ENCODE data around the gene TBC1D13. TPM values are rescaled to one million over a fixed set of nuclear protein-coding genes. Genes with fewer than 3 reads are reported as not detected.
"Not testable (repeated sequence)": the region's sequence is repeated elsewhere in the genome, so short reads cannot be mapped to it uniquely, and the experiment has no call there.

Gene TBC1D13
- total RNA-seq, 1 donor from 2014 or later, result 23.2 TPM

GRCh38 chr9:128836509-128837145 lies 49.6 kb downstream of the TBC1D13 start:
- ATAC-seq, result no peak
- no peak for DNase-seq (ENCODE audit: low spot score)
- intact Hi-C loops (cut with DNase I), result no loop called here

GRCh38 chr9:128838338-128838737 lies 51.3 kb downstream of the TBC1D13 start:
- no peak for DNase-seq (ENCODE audit: low spot score)
- ATAC-seq, result no peak
- intact Hi-C loops (cut with DNase I), result no loop called here

GRCh38 chr9:128840524-128840923 lies 53.5 kb downstream of the TBC1D13 start:
- no peak for DNase-seq (ENCODE audit: low spot score)
- intact Hi-C loops (cut with DNase I), result no loop called here
- no peak for ATAC-seq

DNA sequence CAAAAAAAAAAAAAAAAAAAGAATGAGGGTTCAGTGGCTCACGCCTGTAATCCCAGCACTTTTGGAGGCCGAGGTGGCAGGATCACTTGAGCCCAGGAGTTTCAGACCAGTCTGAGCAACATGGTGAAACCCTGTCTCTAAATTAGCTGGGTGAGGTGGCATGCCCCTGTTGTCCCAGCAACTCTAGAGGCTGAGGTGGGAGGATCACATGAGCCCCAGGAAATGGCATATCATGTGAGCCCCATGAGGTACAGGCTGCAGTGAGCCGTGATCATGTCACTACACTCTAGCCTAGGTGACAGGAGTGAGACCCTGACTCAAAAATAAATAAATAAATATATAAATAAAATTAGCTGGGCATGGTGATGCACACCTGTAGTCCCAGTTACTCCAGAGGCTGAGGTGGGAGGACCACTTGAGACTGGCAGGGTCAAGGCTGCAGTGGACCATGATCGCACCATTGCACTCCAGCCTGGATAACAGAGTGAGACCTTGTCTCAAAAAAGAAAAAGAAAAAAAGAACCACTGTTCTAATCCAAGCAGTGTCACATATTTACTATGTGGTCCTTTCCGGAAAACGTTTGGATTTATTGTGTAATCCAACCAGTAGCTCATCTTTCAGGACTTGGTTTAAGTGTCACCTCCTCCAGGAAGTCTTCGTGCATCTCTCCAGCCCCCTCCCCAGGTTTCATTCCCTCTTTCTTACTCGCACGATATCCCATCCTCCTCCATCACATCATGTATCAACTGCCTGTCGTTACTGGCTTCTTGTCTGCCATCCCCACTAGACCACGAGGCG lies 54.8 kb downstream of the TBC1D13 start:
- intact Hi-C loops (cut with DNase I), result no loop called here
- DNase-seq (ENCODE audit: low spot score), result no peak
- no peak for ATAC-seq

DNA sequence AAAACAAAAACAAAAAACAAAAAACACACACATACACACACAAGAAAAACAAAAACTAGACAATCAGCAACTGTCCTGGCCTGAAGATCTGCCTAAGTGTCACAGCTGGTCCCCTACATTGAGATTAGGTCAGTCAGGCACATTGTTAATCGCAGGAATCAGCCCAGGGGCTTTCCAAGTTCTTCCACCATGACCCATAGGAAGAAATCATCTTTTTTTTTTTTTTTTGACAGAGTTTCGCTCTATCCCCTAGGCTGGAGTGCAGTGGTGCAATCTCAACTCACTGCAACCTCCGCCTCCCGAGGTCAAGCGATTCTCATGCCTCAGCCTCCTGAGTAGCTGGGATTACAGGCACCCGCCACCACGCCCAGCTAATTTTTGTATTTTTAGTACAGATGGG lies 56.1 kb downstream of the TBC1D13 start:
- DNase-seq (ENCODE audit: low spot score); intact Hi-C loops (cut with DNase I); ATAC-seq: not testable (repeated sequence)

- ATAC-seq (no peak), DNase-seq (ENCODE audit: low spot score) (no peak)
- intact Hi-C loops (cut with DNase I), result no loop called here
Observed at GRCh38 chr9:128845186-128845931, 58.3 kb downstream of the TBC1D13 start.

- no peak for ATAC-seq
- no peak for DNase-seq (ENCODE audit: low spot score)
- intact Hi-C loops (cut with DNase I), result no loop called here
Observed at GRCh38 chr9:128846680-128847030, 59.6 kb downstream of the TBC1D13 start.

DNA sequence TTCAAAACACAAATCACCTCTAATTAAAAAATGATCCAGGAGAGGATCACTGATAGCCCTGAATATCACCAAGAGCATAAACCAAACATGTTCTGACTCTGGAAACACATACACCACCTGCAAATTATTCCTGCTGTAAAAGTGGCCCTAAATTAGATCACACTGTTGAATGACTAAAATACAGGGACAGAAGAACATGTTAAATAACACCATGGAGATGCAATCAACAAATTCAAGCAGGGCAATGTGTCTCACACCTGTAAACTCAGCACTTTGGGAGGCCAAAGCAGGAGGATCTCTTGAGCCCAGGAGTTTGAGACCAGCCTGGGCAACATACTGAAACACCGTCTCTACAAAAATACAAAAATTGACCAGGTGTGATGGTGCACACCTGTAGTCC lies 60.8 kb downstream of the TBC1D13 start:
- ATAC-seq (no peak), DNase-seq (ENCODE audit: low spot score) (no peak)
- intact Hi-C loops (cut with DNase I), result no loop called here

- DNase-seq (ENCODE audit: low spot score); intact Hi-C loops (cut with DNase I): not testable (repeated sequence)
Observed at GRCh38 chr9:128851024-128851423, 64.0 kb downstream of the TBC1D13 start.

GRCh38 chr9:128851779-128852600 lies 64.9 kb downstream of the TBC1D13 start:
- intact Hi-C loops (cut with DNase I); ATAC-seq; DNase-seq (ENCODE audit: low spot score): not testable (repeated sequence)

More at GRCh38 chr9:128851024-128851423, 64.0 kb downstream of the TBC1D13 start:
- ATAC-seq, result not testable (repeated sequence)

- intact Hi-C loops (cut with DNase I); DNase-seq (ENCODE audit: low spot score); ATAC-seq: not testable (repeated sequence)
Observed at GRCh38 chr9:128852646-128853045, 65.6 kb downstream of the TBC1D13 start.

DNA sequence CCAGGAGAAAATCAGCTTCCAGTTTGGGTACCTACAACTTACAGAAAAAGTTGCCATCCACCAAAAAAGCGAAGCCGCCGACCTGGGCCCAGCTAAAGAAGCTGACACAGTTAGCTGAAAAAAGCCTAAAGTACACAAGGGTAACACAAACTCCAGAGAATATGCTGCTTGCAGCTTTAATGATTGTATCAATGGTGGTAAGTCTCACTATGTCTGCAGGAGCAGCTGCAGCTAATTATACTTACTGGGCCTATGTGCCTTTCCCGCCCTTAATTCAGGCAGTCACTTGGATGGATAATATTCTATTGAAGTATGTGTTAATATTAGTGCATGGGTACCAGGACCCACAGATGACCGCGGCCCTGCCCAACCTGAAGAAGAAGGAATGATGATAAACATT lies 67.4 kb downstream of the TBC1D13 start:
- DNase-seq (ENCODE audit: low spot score); ATAC-seq; intact Hi-C loops (cut with DNase I): not testable (repeated sequence)

DNA sequence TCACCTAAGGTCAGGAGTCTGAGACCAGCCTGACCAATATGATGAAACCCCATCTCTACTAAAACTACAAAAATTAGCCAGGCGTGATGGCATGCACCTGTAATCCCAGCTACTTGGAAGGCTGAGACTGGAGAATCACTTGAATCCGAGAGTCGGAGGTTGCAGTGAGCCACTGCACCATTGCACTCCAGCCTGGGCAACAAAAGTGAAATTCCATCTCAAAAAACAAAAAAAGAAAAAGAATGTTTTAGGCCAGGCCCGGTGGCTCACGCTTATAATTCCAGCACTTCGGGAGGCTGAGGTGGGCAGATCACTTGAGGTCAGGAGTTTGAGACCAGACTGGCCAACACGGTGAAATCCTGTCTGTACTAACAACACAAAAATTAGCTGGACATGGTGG lies 71.4 kb downstream of the TBC1D13 start:
- ATAC-seq; DNase-seq (ENCODE audit: low spot score); intact Hi-C loops (cut with DNase I): not testable (repeated sequence)

Other genes starting within 250 kb of the TBC1D13 start
- 794 TPM for gene SPTAN1, start 234.7 kb upstream of the TBC1D13 start, total RNA-seq
- gene DYNC2I2, start 130.4 kb upstream of the TBC1D13 start, total RNA-seq, result 28.4 TPM
- gene SET, start 98.0 kb upstream of the TBC1D13 start, total RNA-seq, result 222 TPM
- gene PKN3, start 84.8 kb upstream of the TBC1D13 start, total RNA-seq, result 9.9 TPM
- 7.4 TPM for gene ZDHHC12, start 63.1 kb upstream of the TBC1D13 start, total RNA-seq
- 40.6 TPM for gene ZER1, start 15.3 kb upstream of the TBC1D13 start, total RNA-seq
- 14.1 TPM for gene ENDOG, start 31.2 kb downstream of the TBC1D13 start, total RNA-seq
- 32.7 TPM for gene SPOUT1, start 42.5 kb downstream of the TBC1D13 start, total RNA-seq
- 12.8 TPM for gene KYAT1, start 94.7 kb downstream of the TBC1D13 start, total RNA-seq
- gene LRRC8A, start 94.9 kb downstream of the TBC1D13 start, total RNA-seq, result 67.2 TPM
- gene PHYHD1, start 133.7 kb downstream of the TBC1D13 start, total RNA-seq, result 38.7 TPM
- gene DOLK, start 160.3 kb downstream of the TBC1D13 start, total RNA-seq, result 9.6 TPM
- 46.4 TPM for gene NUP188, start 160.4 kb downstream of the TBC1D13 start, total RNA-seq
- 158 TPM for gene SH3GLB2, start 241.1 kb downstream of the TBC1D13 start, total RNA-seq
- 25.5 TPM for gene MIGA2, start 249.4 kb downstream of the TBC1D13 start, total RNA-seq

Data from sciatic nerve (tissue), 2 donors.